Endothelial cell of umbilical vein (primary cell): ENCODE data around the gene GATAD2A. TPM values are rescaled to one million over a fixed set of nuclear protein-coding genes. Genes with fewer than 3 reads are reported as not detected.

Experiments used
- BruUV-seq: library from RNA; stranded (reverse); fragments of 400-500 nt; replicated peaks from 2 replicates; lab custom pipeline; 2021; lab: Mats Ljungman, UMichigan
- CTCF ChIA-PET: fragments of 300-600, 350-600 bp; sonication (Branson Sonifier 250); formaldehyde crosslinking; loops from one replicate; lab custom pipeline; 2021; ENCODE audit warnings: antibody characterized with exemption, inconsistent platforms; lab: Charles Lee
- POLR2A ChIA-PET: fragments of 300-600, 350-600 bp; sonication (Branson Sonifier 250); formaldehyde crosslinking; loops from one replicate; lab custom pipeline; 2021; ENCODE audit warnings: antibody characterized with exemption, inconsistent platforms; lab: Charles Lee
- DNase-seq: peaks from one replicate; pipeline ENCODE4 v3.0.0-alpha.2; 2011; ENCODE audit warnings: low read depth, low spot score
- FAIRE-seq: peaks from 2 replicates; lab custom pipeline; 2011; peaks lifted over from hg19 to GRCh38; lab: Jason Lieb, UNC
- H2AFZ ChIP-seq: 2 replicates; pipeline ENCODE4 v1.6.0; 2012; ENCODE audit warnings: low read depth, low read length, control low read depth, inconsistent platforms
- H3K27ac ChIP-seq: 2 replicates; pipeline ENCODE4 v1.5.1; 2011; ENCODE audit warnings: low read depth, mild to moderate bottlenecking, control low read depth, low read length, moderate library complexity; ENCODE audit not compliant: insufficient read depth
- H3K27me3 ChIP-seq, 2 experiments: 2 replicates each; pipeline versions ENCODE4 v1.6.0 to v1.6.1; 2011; ENCODE audit warnings: low read length in 2 of 2, mixed read lengths in 1 of 2; ENCODE audit not compliant: control insufficient read depth in 2 of 2, insufficient read depth in 2 of 2
- H3K36me3 ChIP-seq, 2 experiments: 2 replicates in 1 of 2; 3 replicates in 1 of 2; pipeline ENCODE4 v1.5.1; 2011; ENCODE audit warnings: low read length in 2 of 2, mild to moderate bottlenecking in 1 of 2, moderate library complexity in 1 of 2; ENCODE audit not compliant: control insufficient read depth in 2 of 2, insufficient read depth in 2 of 2; ENCODE audit errors: extremely low read depth in 1 of 2
- H3K4me1 ChIP-seq: 3 replicates; pipeline ENCODE4 v1.5.1; 2011; ENCODE audit warnings: mild to moderate bottlenecking, low read length; ENCODE audit not compliant: control insufficient read depth, insufficient read depth; ENCODE audit errors: extremely low read depth
- H3K4me2 ChIP-seq: 2 replicates; pipeline ENCODE4 v1.6.1; 2011; ENCODE audit warnings: low read length, control low read depth, mixed read lengths; ENCODE audit not compliant: insufficient read depth
- H3K4me3 ChIP-seq, 3 experiments: fragments of 200-600 bp in 1 of 3; sonication (generic), shearing (Covaris generic) in 1 of 3; replicated peaks in 1 of 3; 2 replicates each; pipeline ENCODE4 v1.5.1; 2011 to 2016; ENCODE audit warnings: control low read depth in 3 of 3, low read length in 3 of 3, mild to moderate bottlenecking in 2 of 3, inconsistent platforms in 1 of 3, low read depth in 1 of 3, moderate library complexity in 1 of 3; ENCODE audit not compliant: insufficient read depth in 1 of 3
- H3K79me2 ChIP-seq: 2 replicates; pipeline ENCODE4 v1.6.0; 2012; ENCODE audit warnings: low read length, inconsistent platforms; ENCODE audit not compliant: control insufficient read depth, insufficient read depth
- H3K9ac ChIP-seq: replicated peaks from 2 replicates; pipeline ENCODE3; 2011; ENCODE audit warnings: low read length, control low read depth; ENCODE audit not compliant: insufficient read depth; ENCODE audit errors: extremely low read depth
- H3K9me1 ChIP-seq: replicated peaks from 3 replicates; pipeline ENCODE4 v1.6.0; 2011; ENCODE audit warnings: mild to moderate bottlenecking, low read length; ENCODE audit not compliant: control insufficient read depth, insufficient read depth; ENCODE audit errors: extremely low read depth
- H3K9me3 ChIP-seq: replicated peaks from 2 replicates; pipeline ENCODE4 v1.5.1; 2012; ENCODE audit warnings: low read length, inconsistent platforms; ENCODE audit not compliant: control insufficient read depth, insufficient read depth
- H4K20me1 ChIP-seq: replicated peaks from 2 replicates; pipeline ENCODE3; 2011; ENCODE audit warnings: mild to moderate bottlenecking, low read length; ENCODE audit not compliant: control insufficient read depth, insufficient read depth; ENCODE audit errors: extremely low read depth
- FOS ChIP-seq: IDR thresholded peaks from 2 replicates; pipeline ENCODE4 v1.6.1; 2011; ENCODE audit warnings: mild to moderate bottlenecking, low read length, moderate library complexity, borderline replicate concordance; ENCODE audit not compliant: insufficient read depth
- GATA2 ChIP-seq: IDR thresholded peaks from 2 replicates; pipeline ENCODE4 v1.7.0; 2011; ENCODE audit warnings: low read depth, mild to moderate bottlenecking, moderate library complexity, mixed read lengths, low read length; ENCODE audit not compliant: insufficient read length, insufficient read depth
- MYC ChIP-seq: IDR thresholded peaks from one replicate; pipeline ENCODE4 v1.6.1; 2011; ENCODE audit warnings: mild to moderate bottlenecking, low read depth, low read length
- POLR2A ChIP-seq: IDR thresholded peaks from 2 replicates; pipeline ENCODE4 v1.6.1; 2012; ENCODE audit warnings: low read depth, mild to moderate bottlenecking, control low read depth, low read length
- dilution Hi-C: fragments of 300-500 bp; cut with MboI; formaldehyde crosslinking; loops from one replicate; pipeline ENCODE4 v1.15.0; 2019; ENCODE audit warnings: low sequenced_read_pairs; ENCODE audit not compliant: extremely low pct_ligation_motif_present
- intact Hi-C: fragments of 100-400 bp; cut with micrococcal nuclease; formaldehyde crosslinking; loops from one replicate; pipeline ENCODE4 v1.10.0; 2022
- polyA plus RNA-seq, 4 experiments: library from polyadenylated mRNA; depleted of rRNA in 3 of 4; stranded (reverse) in 3 of 4; unstranded in 1 of 4; fragments of >200 nt; gene quantifications; 2 replicates each; pipeline versions ENCODE4 v1.2.1 to v1.2.3, GENCODE V29; 2011 to 2012; ENCODE audit warnings: missing spikeins in 1 of 4
- total RNA-seq: library from RNA; stranded (reverse); gene quantifications from 2 replicates; pipeline ENCODE4 v1.2.3, GENCODE V29; 2021
- TF ChIP-seq, protein P1 (sequence below), 2 donors: IDR thresholded peaks; 1 replicate in 1 of 2; 2 replicates in 1 of 2; pipeline ENCODE4 v1.5.1; 2011; ENCODE audit warnings: low read length in 2 of 2, mild to moderate bottlenecking in 2 of 2, moderate library complexity in 2 of 2, control low read depth in 1 of 2, inconsistent platforms in 1 of 2, low read depth in 1 of 2; ENCODE audit not compliant: insufficient read depth in 1 of 2; ENCODE audit errors: extremely low read depth in 1 of 2
- TF ChIP-seq, protein P2 (sequence below): IDR thresholded peaks from 2 replicates; pipeline ENCODE4 v1.6.1; 2011; ENCODE audit not compliant: insufficient read depth, insufficient read length

GATAD2A gene
- total and polyA plus RNA-seq, 2 donors (not counting 3 experiments of a cell fraction or from before 2014, with no cell fraction given), result 27.3 to 134 TPM

DNA sequence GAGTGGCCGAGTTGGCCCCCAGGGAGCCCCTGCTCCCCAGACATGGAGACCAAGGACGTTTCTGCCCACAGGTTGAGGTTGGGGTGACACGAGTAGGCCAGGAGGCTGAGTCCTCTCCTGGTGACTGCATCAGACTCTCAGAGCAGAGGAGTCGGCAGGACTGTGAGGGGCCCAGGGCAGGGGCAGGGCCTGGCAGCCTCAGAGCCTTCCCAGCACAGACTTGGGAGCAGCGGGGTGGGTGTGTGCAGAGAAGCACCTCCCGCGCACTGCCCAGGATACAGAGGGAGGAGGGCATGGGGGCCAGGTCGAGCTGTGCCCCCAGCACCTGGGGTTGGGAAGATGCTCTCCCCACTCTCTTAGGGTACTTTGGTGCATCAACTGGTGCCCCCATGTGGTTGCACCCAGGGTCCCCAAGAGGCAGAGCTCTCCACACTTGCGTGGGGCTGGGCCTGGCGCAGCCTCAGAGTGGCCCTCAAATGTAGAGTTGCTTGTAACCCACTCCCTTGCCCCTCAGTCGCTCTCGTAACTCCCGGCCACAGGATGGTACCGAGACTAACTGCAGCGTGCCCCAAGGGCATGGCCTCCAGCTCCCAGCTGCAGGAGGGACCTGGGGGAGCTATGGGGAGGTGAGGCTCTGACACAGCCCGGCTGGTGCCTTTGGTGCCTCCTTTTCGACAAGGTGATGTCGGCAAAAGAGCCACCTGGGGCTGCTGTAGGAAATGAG, 94.0 kb downstream of the GATAD2A start:
- H3K4me1 ChIP-seq, result no peaks in the 10 kb centered on the region
- H4K20me1 ChIP-seq, result no peaks in the 10 kb centered on the region
- no peak overlapping the region for H3K9ac ChIP-seq
- DNase-seq, result no peak
- H3K36me3 ChIP-seq, result peaks cover 13 to 67% of the 10 kb centered on the region in 2 experiments
- ChIA-PET POLR2A (no interaction called here), CTCF (interaction anchor here (0.7 kb wide), 1 partner anchor 157 kb away, joined by 3 read pairs; no protein-coding TSS in a partner anchor)
- no peaks in the 10 kb centered on the region for H3K9me1 ChIP-seq
- dilution Hi-C loops, result no loop called here
- BruUV-seq, result no TSS peak
- no peak overlapping the region for H3K4me3 ChIP-seq
- intact Hi-C loops, result no loop called here
- TF ChIP-seq, protein P1, sequence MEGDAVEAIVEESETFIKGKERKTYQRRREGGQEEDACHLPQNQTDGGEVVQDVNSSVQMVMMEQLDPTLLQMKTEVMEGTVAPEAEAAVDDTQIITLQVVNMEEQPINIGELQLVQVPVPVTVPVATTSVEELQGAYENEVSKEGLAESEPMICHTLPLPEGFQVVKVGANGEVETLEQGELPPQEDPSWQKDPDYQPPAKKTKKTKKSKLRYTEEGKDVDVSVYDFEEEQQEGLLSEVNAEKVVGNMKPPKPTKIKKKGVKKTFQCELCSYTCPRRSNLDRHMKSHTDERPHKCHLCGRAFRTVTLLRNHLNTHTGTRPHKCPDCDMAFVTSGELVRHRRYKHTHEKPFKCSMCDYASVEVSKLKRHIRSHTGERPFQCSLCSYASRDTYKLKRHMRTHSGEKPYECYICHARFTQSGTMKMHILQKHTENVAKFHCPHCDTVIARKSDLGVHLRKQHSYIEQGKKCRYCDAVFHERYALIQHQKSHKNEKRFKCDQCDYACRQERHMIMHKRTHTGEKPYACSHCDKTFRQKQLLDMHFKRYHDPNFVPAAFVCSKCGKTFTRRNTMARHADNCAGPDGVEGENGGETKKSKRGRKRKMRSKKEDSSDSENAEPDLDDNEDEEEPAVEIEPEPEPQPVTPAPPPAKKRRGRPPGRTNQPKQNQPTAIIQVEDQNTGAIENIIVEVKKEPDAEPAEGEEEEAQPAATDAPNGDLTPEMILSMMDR (IDR thresholded peaks at IDR 0.05; ENCODE audit: extremely low read depth in 1 of 2, insufficient read depth in 1 of 2, low read depth in 1 of 2, low read length in 2 of 2), result no peak
- TF ChIP-seq FOS, result no peak
- TF ChIP-seq MYC, result no peak
- TF ChIP-seq, protein P2, sequence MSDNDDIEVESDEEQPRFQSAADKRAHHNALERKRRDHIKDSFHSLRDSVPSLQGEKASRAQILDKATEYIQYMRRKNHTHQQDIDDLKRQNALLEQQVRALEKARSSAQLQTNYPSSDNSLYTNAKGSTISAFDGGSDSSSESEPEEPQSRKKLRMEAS, result no peak
- no peak for TF ChIP-seq POLR2A
- no peak for TF ChIP-seq GATA2
- no peak for FAIRE-seq
- H3K27ac ChIP-seq, result no peak overlapping the region
- H3K79me2 ChIP-seq, result peaks cover 2% of the 10 kb centered on the region
- H3K4me2 ChIP-seq, result no peak overlapping the region
- no peaks in the 10 kb centered on the region for H3K27me3 ChIP-seq
- H3K9me3 ChIP-seq, result no peaks in the 10 kb centered on the region
- H2AFZ ChIP-seq, result no peak overlapping the region
